ENCODE measurements around the gene IGF2.

Gene IGF2

DNA sequence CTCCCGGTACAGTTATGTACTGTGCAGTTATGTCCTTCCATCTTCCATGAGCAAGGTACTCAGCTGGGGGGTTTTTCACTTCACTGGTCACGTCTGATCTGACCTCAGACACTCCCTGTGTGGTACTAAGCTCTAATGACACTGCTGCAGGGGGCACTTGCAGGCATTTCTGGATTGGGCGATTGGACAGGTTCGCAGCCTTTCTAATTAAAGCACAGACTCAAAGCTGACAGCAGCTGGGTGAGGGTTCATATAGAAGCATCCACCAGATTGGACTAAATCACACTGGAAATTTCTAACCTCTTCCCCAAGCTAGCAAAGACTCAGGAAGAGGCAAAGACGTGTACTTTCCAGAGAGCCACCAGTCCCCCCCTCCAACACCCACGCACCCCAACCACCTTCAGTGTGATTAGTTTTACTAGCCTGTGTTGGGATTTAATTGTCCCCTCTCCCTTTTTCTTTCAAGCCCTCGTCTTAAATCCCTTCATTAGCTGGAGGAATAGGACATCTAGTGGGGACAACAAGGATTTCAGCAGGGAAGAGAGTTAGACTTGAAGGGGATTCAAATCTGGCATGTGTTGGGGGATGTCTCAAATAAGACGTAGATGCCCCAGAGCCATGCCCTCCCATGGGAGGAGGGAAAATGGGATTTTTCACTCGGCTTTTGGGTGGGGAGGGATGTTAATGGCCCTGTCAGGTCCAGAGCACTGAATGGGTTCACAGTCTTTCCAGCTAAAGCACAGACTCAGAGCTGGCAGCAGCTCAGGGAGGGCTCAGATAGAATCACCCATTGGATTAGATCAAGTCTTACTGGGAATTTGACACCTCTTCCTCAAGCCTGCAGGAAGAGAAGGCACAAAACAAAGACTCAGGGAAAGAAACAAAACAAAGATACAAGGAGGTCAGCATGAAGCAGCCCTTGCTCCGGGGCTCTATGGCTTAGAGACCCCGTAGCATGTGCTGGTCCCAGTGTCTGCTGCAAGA lies 11.0 kb upstream of the IGF2 start:
- TF ChIP-seq, protein P1, sequence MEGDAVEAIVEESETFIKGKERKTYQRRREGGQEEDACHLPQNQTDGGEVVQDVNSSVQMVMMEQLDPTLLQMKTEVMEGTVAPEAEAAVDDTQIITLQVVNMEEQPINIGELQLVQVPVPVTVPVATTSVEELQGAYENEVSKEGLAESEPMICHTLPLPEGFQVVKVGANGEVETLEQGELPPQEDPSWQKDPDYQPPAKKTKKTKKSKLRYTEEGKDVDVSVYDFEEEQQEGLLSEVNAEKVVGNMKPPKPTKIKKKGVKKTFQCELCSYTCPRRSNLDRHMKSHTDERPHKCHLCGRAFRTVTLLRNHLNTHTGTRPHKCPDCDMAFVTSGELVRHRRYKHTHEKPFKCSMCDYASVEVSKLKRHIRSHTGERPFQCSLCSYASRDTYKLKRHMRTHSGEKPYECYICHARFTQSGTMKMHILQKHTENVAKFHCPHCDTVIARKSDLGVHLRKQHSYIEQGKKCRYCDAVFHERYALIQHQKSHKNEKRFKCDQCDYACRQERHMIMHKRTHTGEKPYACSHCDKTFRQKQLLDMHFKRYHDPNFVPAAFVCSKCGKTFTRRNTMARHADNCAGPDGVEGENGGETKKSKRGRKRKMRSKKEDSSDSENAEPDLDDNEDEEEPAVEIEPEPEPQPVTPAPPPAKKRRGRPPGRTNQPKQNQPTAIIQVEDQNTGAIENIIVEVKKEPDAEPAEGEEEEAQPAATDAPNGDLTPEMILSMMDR (IDR thresholded peaks at IDR 0.05) = peak; percentile 18; the same call in 1 of the 2 replicates
- TF ChIP-seq ZFX (IDR thresholded peaks at IDR 0.05; ENCODE audit: borderline replicate concordance) = no peak
- no peak overlapping the region for H3K27ac ChIP-seq

DNA sequence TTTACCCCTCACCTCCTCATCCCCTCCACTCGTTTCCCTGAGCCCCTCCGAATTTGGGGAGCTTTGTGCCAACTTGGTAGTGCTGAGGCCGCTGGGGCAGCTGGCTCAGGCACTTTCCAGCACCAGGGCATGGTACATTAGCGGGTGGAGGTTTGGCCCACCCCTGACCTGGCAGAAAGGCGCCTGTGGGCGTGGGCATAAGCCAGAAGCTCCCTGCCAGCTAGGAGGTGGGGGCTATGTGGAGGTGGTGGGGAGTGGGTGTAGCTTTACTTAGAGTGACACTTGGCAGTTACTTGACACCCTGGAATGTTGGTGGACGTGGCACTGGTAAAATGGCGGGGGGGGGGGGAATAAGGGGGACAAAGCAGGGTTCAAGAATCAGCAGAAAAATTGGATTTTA lies 10.3 kb upstream of the IGF2 start:
- H3K27ac ChIP-seq = no peak overlapping the region
- TF ChIP-seq, protein P1 (IDR thresholded peaks at IDR 0.05) = no peak
- TF ChIP-seq ZFX (IDR thresholded peaks at IDR 0.05; ENCODE audit: borderline replicate concordance) = no peak

DNA sequence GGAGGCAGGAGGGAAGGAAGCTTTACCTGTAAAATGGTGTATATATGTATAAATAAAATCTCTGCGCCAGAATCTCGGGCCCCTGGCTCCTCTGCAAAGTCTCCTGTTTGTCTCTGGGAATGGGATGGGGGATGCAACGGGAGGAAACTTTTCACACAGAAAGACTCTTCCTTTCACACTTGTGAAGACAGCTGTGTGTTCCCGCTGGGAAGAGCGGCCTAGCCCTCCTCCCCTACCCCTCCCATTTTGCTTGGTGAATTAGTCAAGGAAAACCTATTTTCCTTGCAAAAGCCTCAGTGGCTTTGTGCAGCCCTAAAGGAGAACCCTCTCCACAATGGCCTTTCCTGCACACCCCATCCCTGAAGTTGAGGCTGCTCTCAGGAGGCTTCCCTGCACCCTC lies 9.4 kb upstream of the IGF2 start:
- TF ChIP-seq ZFX (IDR thresholded peaks at IDR 0.05; ENCODE audit: borderline replicate concordance) = no peak
- TF ChIP-seq, protein P1 (IDR thresholded peaks at IDR 0.05) = no peak
- H3K27ac ChIP-seq = no peak overlapping the region

DNA sequence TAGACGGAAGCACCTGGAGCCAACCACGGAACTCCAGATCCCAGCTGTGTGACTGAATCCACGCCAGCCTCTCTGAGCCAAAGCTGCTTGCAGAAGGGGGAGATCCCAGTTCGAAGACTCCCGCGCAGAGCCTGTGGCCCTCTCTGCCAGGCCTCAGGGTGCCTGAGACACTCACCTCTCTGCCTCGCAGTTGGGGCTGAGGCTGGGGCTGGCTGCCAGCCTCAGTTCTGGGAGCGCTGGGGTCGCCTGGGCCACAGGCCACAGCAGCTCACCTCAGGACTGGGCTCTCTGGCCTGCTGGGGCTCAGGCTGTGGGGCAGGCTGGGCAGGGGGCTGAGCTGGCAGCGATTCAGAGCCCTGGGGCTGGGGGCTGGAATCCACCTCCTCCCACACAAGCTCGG lies 8.2 kb upstream of the IGF2 start:
- TF ChIP-seq, protein P1 (IDR thresholded peaks at IDR 0.05) = no peak
- TF ChIP-seq ZFX (IDR thresholded peaks at IDR 0.05; ENCODE audit: borderline replicate concordance) = no peak
- no peak overlapping the region for H3K27ac ChIP-seq

DNA sequence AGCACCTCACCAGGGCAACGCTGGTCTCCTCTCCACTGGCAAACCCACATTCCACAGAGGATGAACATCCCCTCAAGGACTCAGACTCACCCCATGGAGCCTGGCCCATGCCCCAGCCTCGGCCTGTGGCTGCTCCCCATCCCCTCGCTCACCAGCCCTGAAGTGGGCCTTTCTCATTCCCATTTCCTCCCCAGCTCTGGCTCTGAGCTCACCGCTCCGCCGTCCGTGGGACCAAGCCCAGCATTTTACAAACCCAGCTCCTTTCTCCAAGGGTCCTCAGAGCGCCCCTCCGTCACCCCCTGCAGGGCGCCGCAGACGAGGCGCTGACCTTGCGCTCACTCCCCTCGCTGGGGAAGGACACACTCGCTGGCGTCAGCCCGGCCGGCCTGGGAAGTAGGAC lies 6.9 kb upstream of the IGF2 start:
- H3K27ac ChIP-seq = no peak overlapping the region
- TF ChIP-seq, protein P1 (IDR thresholded peaks at IDR 0.05) = no peak
- no peak for TF ChIP-seq ZFX (IDR thresholded peaks at IDR 0.05; ENCODE audit: borderline replicate concordance)

DNA sequence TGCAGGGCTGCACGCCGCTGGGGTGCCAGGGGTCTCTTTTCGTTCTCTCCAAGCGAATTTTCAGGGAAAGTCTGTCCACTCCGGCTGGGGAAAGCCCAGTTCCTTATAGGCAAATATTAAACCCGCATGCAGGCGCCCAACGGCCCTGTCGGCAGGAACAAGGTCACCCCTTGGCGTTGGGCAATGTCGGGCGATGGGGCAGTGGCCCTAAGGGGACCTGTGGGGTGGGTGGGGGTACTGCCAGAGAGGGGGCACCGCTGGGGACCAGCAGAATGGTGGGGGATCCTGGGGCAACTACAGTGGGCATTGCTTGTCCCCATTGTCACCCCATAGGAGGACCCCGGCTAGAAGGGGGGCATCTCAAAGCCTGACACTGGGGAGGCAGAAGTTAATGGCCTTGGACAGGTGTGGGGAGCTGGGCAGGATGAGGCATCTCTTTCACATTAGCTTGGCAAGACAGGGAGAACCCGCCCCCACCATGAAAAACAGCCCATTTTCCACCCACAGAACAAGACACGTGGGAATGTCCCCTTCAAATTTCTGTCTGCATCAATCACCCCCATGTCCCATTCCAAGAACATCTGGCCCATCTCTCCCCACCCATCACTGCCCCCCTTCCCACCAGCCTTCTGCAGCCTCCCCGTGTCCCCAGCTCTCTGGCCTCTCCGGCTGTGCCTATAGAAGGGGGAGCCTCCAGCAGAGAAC lies 5.5 kb upstream of the IGF2 start:
- H3K27ac ChIP-seq = no peak overlapping the region
- TF ChIP-seq, protein P1 (IDR thresholded peaks at IDR 0.05) = no peak
- no peak for TF ChIP-seq ZFX (IDR thresholded peaks at IDR 0.05; ENCODE audit: borderline replicate concordance)

Data from 22Rv1 (cell line).